Right lobe of liver (tissue), 6 donors: Measurements from ENCODE around the gene ASB3. TPM values are rescaled to one million over a fixed set of nuclear protein-coding genes. Genes with fewer than 3 reads are reported as not detected.

ENCODE experiments used
- ATAC-seq, 4 donors: fragments of 200-7000 bp; cut with Tn5 transposase; one replicate each; pipeline ENCODE4 v1.9.1; 2020; ENCODE audit warnings: mild to moderate bottlenecking in 4 of 4, moderate library complexity in 4 of 4
- DNase-seq, 3 donors: peaks; one replicate each; pipeline ENCODE4 v3.0.0-alpha.2; 2020
- H3K27ac ChIP-seq, 3 donors: fragments of 200-600 bp; one replicate each; pipeline ENCODE4 v1.8.0; 2022
- H3K27me3 ChIP-seq, 2 donors: fragments of 200-600 bp; one replicate each; pipeline ENCODE4 v1.8.0; 2022
- H3K36me3 ChIP-seq, 4 donors: fragments of 200-600 bp; sonication (generic) in 1 of 4; one replicate each; pipeline versions ENCODE4 v1.5.1 to v1.8.0; 2017 to 2022; ENCODE audit warnings: control low read depth in 1 of 4
- H3K4me1 ChIP-seq, 4 donors: fragments of 200-600 bp; sonication (generic) in 1 of 4; one replicate each; pipeline versions ENCODE4 v1.5.1 to v1.8.0; 2017 to 2022; ENCODE audit warnings: control low read depth in 1 of 4
- H3K4me3 ChIP-seq, 3 donors: fragments of 200-600 bp; one replicate each; pipeline ENCODE4 v1.8.0; 2022
- H3K9me3 ChIP-seq, 4 donors: fragments of 200-600 bp; sonication (generic) in 1 of 4; one replicate each; pipeline versions ENCODE4 v1.5.1 to v1.8.0; 2017 to 2022; ENCODE audit warnings: control low read depth in 1 of 4
- POLR2A ChIP-seq: fragments of 450-650 bp; IDR thresholded peaks from one replicate; pipeline ENCODE4 v1.6.1; 2017; ENCODE audit warnings: antibody characterized with exemption, mild to moderate bottlenecking
- WGBS: methylation state at CpG from one replicate; pipeline ENCODE4 v1.1.6; 2018; ENCODE audit warnings: low coverage, low lambda C conversion rate; ENCODE audit not compliant: insufficient coverage; ENCODE audit errors: missing lambda C conversion rate; 5-methylcytosine and 5-hydroxymethylcytosine counted together
- intact Hi-C, 2 donors: fragments of 100-400 bp; cut with DNase I; formaldehyde crosslinking; loops; one replicate each; pipeline versions ENCODE4 v1.11.2 to v1.14.1; 2022
- total RNA-seq, 6 experiments: library from RNA; depleted of rRNA in 2 of 6; stranded (reverse); fragments of >200 nt in 2 of 6; fragmentation: NEBNext Ultra II Directional in 3 of 6; extraction: Animal tissue kit (Norgen Biotek cat#: 25700) in 3 of 6; gene quantifications; one replicate each; pipeline versions ENCODE4 v1.1.0 to v1.2.4, GENCODE V29; 2016 to 2023
- TF ChIP-seq, protein P1 (sequence below), 4 donors: fragments of 200-600 bp in 3 of 4; fragments of 450-650 bp in 1 of 4; IDR thresholded peaks; one replicate each; pipeline versions ENCODE4 v1.5.1 to v1.8.0; 2016 to 2022; ENCODE audit warnings: antibody characterized with exemption in 4 of 4, mild to moderate bottlenecking in 2 of 4
- donor health status: DM: no; HTN: yes; CAD: no.
- donor health status: DM: no; HTN: no; CAD: no.
- donor health status: DM: no; HTN: no; CAD: no.
- donor health status: DM: no; HTN: yes; CAD: no.
- donor health status: DM: no; HTN: yes; CAD: no.

ASB3 gene
- total RNA-seq, 6 experiments from 2014 or later = 3.6 to 8.4 (median 5.3) TPM

DNA sequence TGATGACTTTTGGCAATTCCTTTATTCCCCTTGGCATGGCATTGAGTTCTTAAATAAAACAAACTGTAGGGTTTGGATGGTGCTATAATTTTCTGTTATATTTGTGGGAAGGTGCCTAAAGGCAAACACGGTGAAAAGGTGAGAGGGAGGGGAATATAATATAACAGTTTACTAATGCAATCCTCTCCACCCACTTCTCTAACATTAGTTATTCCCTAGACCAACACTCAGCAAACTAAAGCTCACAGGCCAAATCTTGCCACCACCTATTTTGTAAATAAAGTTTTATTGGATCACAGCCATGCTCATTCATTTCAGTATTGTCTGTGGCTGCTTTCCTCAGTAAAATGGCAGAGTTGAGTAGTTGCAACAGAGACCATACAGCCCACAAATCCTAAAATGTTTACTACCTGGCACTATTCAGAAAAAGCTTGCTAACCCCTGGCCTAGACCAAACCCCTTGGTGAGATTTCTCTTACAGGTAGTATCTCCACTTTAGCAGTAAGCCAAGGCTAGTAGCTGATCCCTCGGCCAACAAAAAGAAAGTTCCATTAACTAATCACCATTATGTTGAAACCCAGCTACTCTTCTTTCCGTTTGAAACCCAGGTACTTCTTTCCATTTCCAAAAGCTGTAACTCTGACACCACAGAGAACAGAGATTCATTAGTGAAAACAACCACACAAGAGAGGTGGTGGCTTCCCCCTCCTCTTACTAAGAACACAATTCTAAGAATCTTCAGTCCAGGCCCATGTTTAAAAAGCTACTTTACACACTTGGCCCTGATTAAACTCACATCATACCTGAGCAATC, 155.2 kb downstream of the ASB3 start:
- H3K27ac ChIP-seq = no peak overlapping the region
- DNase-seq (no peak), ATAC-seq (no peak)
- intact Hi-C loops = no loop called here
- TF ChIP-seq, protein P1, sequence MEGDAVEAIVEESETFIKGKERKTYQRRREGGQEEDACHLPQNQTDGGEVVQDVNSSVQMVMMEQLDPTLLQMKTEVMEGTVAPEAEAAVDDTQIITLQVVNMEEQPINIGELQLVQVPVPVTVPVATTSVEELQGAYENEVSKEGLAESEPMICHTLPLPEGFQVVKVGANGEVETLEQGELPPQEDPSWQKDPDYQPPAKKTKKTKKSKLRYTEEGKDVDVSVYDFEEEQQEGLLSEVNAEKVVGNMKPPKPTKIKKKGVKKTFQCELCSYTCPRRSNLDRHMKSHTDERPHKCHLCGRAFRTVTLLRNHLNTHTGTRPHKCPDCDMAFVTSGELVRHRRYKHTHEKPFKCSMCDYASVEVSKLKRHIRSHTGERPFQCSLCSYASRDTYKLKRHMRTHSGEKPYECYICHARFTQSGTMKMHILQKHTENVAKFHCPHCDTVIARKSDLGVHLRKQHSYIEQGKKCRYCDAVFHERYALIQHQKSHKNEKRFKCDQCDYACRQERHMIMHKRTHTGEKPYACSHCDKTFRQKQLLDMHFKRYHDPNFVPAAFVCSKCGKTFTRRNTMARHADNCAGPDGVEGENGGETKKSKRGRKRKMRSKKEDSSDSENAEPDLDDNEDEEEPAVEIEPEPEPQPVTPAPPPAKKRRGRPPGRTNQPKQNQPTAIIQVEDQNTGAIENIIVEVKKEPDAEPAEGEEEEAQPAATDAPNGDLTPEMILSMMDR (IDR thresholded peaks at IDR 0.05) = no peak
- TF ChIP-seq POLR2A = no peak
- H3K4me3 ChIP-seq = no peak overlapping the region
- 74% methylated on average over 3 of the region's 3 CpGs for WGBS
- H3K27me3 ChIP-seq = no peaks in the 10 kb centered on the region
- no peaks in the 10 kb centered on the region for H3K36me3 ChIP-seq
- no peaks in the 10 kb centered on the region for H3K4me1 ChIP-seq
- H3K9me3 ChIP-seq = no peaks in the 10 kb centered on the region

DNA sequence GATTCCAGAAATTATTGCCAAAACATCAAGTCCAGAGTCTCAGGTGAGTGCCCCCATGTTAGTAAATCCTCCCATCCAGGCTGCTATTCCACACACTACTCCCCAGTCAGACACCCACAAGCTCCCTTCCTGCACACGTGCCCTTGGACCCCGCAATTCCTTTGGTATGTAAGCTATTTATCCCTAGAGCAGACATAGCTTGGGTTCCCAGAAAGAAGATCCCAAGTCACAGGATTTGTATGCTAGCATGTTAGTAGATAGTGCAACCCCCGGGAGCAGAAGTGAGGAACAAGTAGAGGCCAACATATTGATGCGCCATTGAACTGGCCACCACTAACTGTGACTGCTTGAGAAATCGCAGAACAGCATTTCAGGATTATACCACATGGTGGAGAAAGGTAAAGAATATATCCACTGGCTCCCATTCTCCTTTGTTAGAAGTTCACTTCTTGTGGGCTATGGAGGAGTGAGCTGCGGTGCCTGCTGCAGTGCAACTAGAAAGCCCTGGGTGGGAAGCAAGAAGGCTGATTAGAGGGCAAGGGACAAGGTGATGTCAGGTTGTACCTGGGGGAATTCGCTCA, 156.6 kb downstream of the ASB3 start:
- intact Hi-C loops = no loop called here
- Histone ChIP-seq H3K9me3 (no peaks in the 10 kb centered on the region), H3K4me1 (no peaks in the 10 kb centered on the region), H3K4me3 (no peak overlapping the region), H3K36me3 (no peaks in the 10 kb centered on the region), H3K27ac (no peak overlapping the region), H3K27me3 (no peaks in the 10 kb centered on the region)
- no peak for ATAC-seq
- no peak for DNase-seq
- WGBS = 89% methylated on average over 5 of the region's 7 CpGs
- TF ChIP-seq POLR2A = no peak
- TF ChIP-seq, protein P1 (IDR thresholded peaks at IDR 0.05) = no peak

DNA sequence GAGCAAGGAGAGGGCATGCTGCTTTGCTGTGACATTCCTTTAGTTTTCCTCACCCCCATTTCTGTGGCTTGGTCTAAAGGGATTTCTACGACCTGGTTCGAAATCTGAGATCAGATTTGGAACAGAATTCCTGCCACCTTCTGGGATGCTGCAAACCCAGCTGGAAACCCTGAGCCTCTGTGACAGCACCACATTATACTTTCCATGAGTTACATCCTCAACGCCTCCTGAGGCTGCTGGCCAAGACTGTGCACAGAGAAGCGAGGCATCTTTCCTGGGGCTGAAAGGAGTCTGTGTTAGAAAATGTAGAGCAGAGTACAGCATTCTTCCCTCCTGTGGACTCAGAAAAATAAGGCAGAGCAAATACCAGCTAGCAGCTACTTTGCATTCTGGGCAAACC, 157.3 kb downstream of the ASB3 start:
- WGBS = 33% methylated on average over 1 of the region's 4 CpGs

DNA sequence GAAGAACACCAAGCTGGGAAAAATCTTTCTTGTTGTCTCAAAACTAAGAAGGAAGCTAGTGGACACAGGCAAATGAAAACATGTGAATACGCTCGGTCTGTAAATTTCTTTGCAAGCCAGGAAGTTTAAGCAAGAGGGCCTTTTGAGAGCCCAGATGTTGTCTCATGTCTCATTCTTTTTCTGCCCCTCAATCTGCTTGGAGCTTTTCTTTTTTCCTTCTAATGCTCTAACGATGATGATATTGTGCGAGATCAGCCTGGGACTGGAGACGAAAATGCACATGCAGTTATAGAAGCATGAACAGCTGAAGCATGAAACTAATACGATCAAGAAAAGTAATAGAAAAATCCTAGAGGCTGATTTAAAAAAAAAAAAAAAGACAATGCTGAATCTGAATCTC, 157.8 kb downstream of the ASB3 start:
- H3K9me3 ChIP-seq = no peaks in the 10 kb centered on the region
- ATAC-seq = no peak
- WGBS = 67% methylated on average over 6 of the region's 6 CpGs
- H3K27ac ChIP-seq = no peak overlapping the region
- no peak overlapping the region for H3K4me3 ChIP-seq
- H3K4me1 ChIP-seq = no peaks in the 10 kb centered on the region
- no peak for TF ChIP-seq POLR2A
- TF ChIP-seq, protein P1 (IDR thresholded peaks at IDR 0.05) = no peak
- no peaks in the 10 kb centered on the region for H3K36me3 ChIP-seq
- H3K27me3 ChIP-seq = no peaks in the 10 kb centered on the region
- intact Hi-C loops = no loop called here
- DNase-seq = no peak

More for the DNA sequence above, 157.3 kb downstream of the ASB3 start:
- DNase-seq = no peak
- H3K4me1 ChIP-seq = no peaks in the 10 kb centered on the region
- no peak overlapping the region for H3K27ac ChIP-seq
- TF ChIP-seq POLR2A = no peak
- TF ChIP-seq, protein P1 (IDR thresholded peaks at IDR 0.05) = no peak
- intact Hi-C loops = no loop called here
- H3K4me3 ChIP-seq = no peak overlapping the region
- ATAC-seq = no peak
- no peaks in the 10 kb centered on the region for H3K9me3 ChIP-seq
- H3K27me3 ChIP-seq = no peaks in the 10 kb centered on the region
- H3K36me3 ChIP-seq = no peaks in the 10 kb centered on the region
